Uterus (tissue), 4 donors: ENCODE results near the gene PKP4. TPM values are rescaled to one million over a fixed set of nuclear protein-coding genes. Genes with fewer than 3 reads are reported as not detected.

ENCODE experiments used
- DNase-seq, 2 donors: peaks; one replicate each; pipeline ENCODE4 v3.0.0-alpha.2; 2019 to 2020
- H3K27ac ChIP-seq, 2 donors: fragments of 200-600 bp; sonication (generic); 1 replicate in 1 of 2; 2 replicates in 1 of 2; pipeline ENCODE4 v1.5.1; 2016 to 2018
- H3K27me3 ChIP-seq, 2 donors: fragments of 200-600 bp; sonication (generic); one replicate each; pipeline ENCODE4 v1.5.1; 2018 to 2019; ENCODE audit warnings: control low read depth in 1 of 2
- H3K36me3 ChIP-seq, 2 donors: fragments of 200-600 bp; sonication (generic); one replicate each; pipeline ENCODE4 v1.5.1; 2019; ENCODE audit warnings: control low read depth in 1 of 2
- H3K4me1 ChIP-seq, 2 donors: fragments of 200-600 bp; sonication (generic); one replicate each; pipeline ENCODE4 v1.5.1; 2018 to 2019; ENCODE audit warnings: control low read depth in 1 of 2
- H3K4me3 ChIP-seq, 2 donors: fragments of 200-600 bp; sonication (generic); 1 replicate in 1 of 2; 2 replicates in 1 of 2; pipeline ENCODE4 v1.5.1; 2018 to 2019; ENCODE audit warnings: mild to moderate bottlenecking in 1 of 2
- H3K9me3 ChIP-seq, 2 donors: fragments of 200-600 bp; sonication (generic); one replicate each; pipeline ENCODE4 v1.5.1; 2019; ENCODE audit warnings: control low read depth in 1 of 2
- CTCF ChIP-seq, 4 experiments: fragments of 200-600 bp in 2 of 4; fragments of 450-650 bp in 2 of 4; sonication (generic) in 2 of 4; IDR thresholded peaks; one replicate each; pipeline ENCODE4 v1.5.1; 2016 to 2019; ENCODE audit warnings: antibody characterized with exemption in 4 of 4, mild to moderate bottlenecking in 2 of 4, moderate library complexity in 1 of 4
- POLR2A ChIP-seq, 2 donors: fragments of 450-650 bp; IDR thresholded peaks; one replicate each; pipeline ENCODE4 v1.6.1; 2016; ENCODE audit warnings: antibody characterized with exemption in 2 of 2, mild to moderate bottlenecking in 1 of 2, moderate library complexity in 1 of 2
- intact Hi-C: fragments of 100-400 bp; cut with DNase I; formaldehyde crosslinking; loops from one replicate; pipeline ENCODE4 v1.15.1; 2023; ENCODE audit warnings: low total_unique reads
- total RNA-seq, 4 donors: library from RNA; depleted of rRNA in 3 of 4; stranded (reverse); fragments of >200 nt in 3 of 4; gene quantifications; one replicate each; pipeline versions ENCODE4 v1.1.0 to v1.2.4, GENCODE V29; 2014 to 2023
- donor health status: DM: yes; HTN: yes; CAD: no.

The PKP4 gene
- total RNA-seq, 4 donors from 2014 or later = 35.6 to 122 (median 60.6) TPM

- H3K36me3 ChIP-seq = no peaks in the 10 kb centered on the region
- peak in 1 of 2 donors; percentile 31 for DNase-seq
- no peak overlapping the region for H3K4me3 ChIP-seq
- no peak for TF ChIP-seq POLR2A (IDR thresholded peaks at IDR 0.05)
- TF ChIP-seq CTCF (IDR thresholded peaks at IDR 0.05) = no peak
- no peaks in the 10 kb centered on the region for H3K9me3 ChIP-seq
- no peaks in the 10 kb centered on the region for H3K4me1 ChIP-seq
- intact Hi-C loops = no loop called here
- peak overlapping the region; percentile 23 to 48 for H3K27ac ChIP-seq
- H3K27me3 ChIP-seq = no peaks in the 10 kb centered on the region
Measured at GRCh38 chr2:158668001-158668765, 211.4 kb downstream of the PKP4 start.

GRCh38 chr2:158670292-158670691 lies 213.5 kb downstream of the PKP4 start:
- Histone ChIP-seq H3K4me3 (no peak overlapping the region), H3K9me3 (no peaks in the 10 kb centered on the region), H3K27ac (no peak overlapping the region), H3K27me3 (no peaks in the 10 kb centered on the region), H3K4me1 (no peaks in the 10 kb centered on the region), H3K36me3 (no peaks in the 10 kb centered on the region)
- intact Hi-C loops = no loop called here
- no peak for DNase-seq
- no peak for TF ChIP-seq POLR2A (IDR thresholded peaks at IDR 0.05)
- no peak for TF ChIP-seq CTCF (IDR thresholded peaks at IDR 0.05)

GRCh38 chr2:158671360-158672245 lies 214.9 kb downstream of the PKP4 start:
- no peak overlapping the region for H3K27ac ChIP-seq
- H3K9me3 ChIP-seq = no peaks in the 10 kb centered on the region
- no peaks in the 10 kb centered on the region for H3K27me3 ChIP-seq
- H3K36me3 ChIP-seq = no peaks in the 10 kb centered on the region
- no peak overlapping the region for H3K4me3 ChIP-seq
- intact Hi-C loops = no loop called here
- TF ChIP-seq CTCF (IDR thresholded peaks at IDR 0.05) (no peak), POLR2A (IDR thresholded peaks at IDR 0.05) (no peak)
- DNase-seq = no peak
- H3K4me1 ChIP-seq = no peaks in the 10 kb centered on the region

GRCh38 chr2:158676295-158676694 lies 219.5 kb downstream of the PKP4 start:
- Histone ChIP-seq H3K9me3 (no peaks in the 10 kb centered on the region), H3K27ac (no peak overlapping the region), H3K4me1 (no peaks in the 10 kb centered on the region), H3K4me3 (no peak overlapping the region), H3K36me3 (no peaks in the 10 kb centered on the region), H3K27me3 (no peaks in the 10 kb centered on the region)
- DNase-seq = no peak
- TF ChIP-seq POLR2A (IDR thresholded peaks at IDR 0.05) = no peak
- no peak for TF ChIP-seq CTCF (IDR thresholded peaks at IDR 0.05)
- intact Hi-C loops = no loop called here

- H3K9me3 ChIP-seq = no peaks in the 10 kb centered on the region
- no peak overlapping the region for H3K27ac ChIP-seq
- H3K4me3 ChIP-seq = no peak overlapping the region
- TF ChIP-seq CTCF (IDR thresholded peaks at IDR 0.05) = no peak
- no peak for TF ChIP-seq POLR2A (IDR thresholded peaks at IDR 0.05)
- intact Hi-C loops = no loop called here
- DNase-seq = no peak
- no peaks in the 10 kb centered on the region for H3K4me1 ChIP-seq
- no peaks in the 10 kb centered on the region for H3K27me3 ChIP-seq
- no peaks in the 10 kb centered on the region for H3K36me3 ChIP-seq
Measured at GRCh38 chr2:158676696-158677095, 219.9 kb downstream of the PKP4 start.
